B cell (primary cell): ENCODE results near the gene PRKCH. TPM values are rescaled to one million over a fixed set of nuclear protein-coding genes. Genes with fewer than 3 reads are reported as not detected.

Source experiments
- ATAC-seq: fragments of 200-7000 bp; cut with Tn5 transposase; one replicate; pipeline ENCODE4 v1.10.0; 2021; ENCODE audit warnings: low read depth, mild to moderate bottlenecking, moderate number of reproducible peaks, moderate library complexity
- CTCF ChIA-PET: fragments of 350-600 bp; sonication (Branson Sonifier 250); formaldehyde crosslinking; loops from one replicate; lab custom pipeline; 2021; ENCODE audit warnings: antibody characterized with exemption, inconsistent platforms; lab: Charles Lee
- POLR2A ChIA-PET: fragments of 350-600 bp; sonication (Branson Sonifier 250); formaldehyde crosslinking; loops from one replicate; lab custom pipeline; 2021; ENCODE audit warnings: antibody characterized with exemption; lab: Charles Lee
- DNase-seq: peaks from one replicate; pipeline ENCODE4 v3.0.0; 2013
- H2AFZ ChIP-seq: 2 replicates; pipeline ENCODE4 v1.6.1; 2012; ENCODE audit warnings: mild to moderate bottlenecking, low read depth, low read length; ENCODE audit not compliant: insufficient read depth, poor library complexity, severe bottlenecking
- H3K27ac ChIP-seq, 2 donors: 1 replicate in 1 of 2; 2 replicates in 1 of 2; pipeline ENCODE4 v1.5.1; 2012 to 2013; ENCODE audit warnings: low read length in 2 of 2, mild to moderate bottlenecking in 2 of 2, moderate library complexity in 1 of 2
- H3K27me3 ChIP-seq, 4 experiments: fragments of 200-600 bp in 1 of 4; sonication (generic) in 1 of 4; replicated peaks in 1 of 4; 1 replicate in 2 of 4; 2 replicates in 2 of 4; pipeline versions ENCODE4 v1.6.1 to v1.7.0; 2013 to 2016; ENCODE audit warnings: low read length in 3 of 4, mild to moderate bottlenecking in 2 of 4, mixed read lengths in 1 of 4, moderate library complexity in 1 of 4; ENCODE audit not compliant: insufficient read depth in 4 of 4, control insufficient read depth in 3 of 4; ENCODE audit errors: control extremely low read depth in 1 of 4
- H3K36me3 ChIP-seq, 2 experiments: replicated peaks in 1 of 2; 1 replicate in 1 of 2; 2 replicates in 1 of 2; pipeline versions ENCODE4 v1.6.1 to v1.7.1; 2013; ENCODE audit warnings: low read length in 1 of 2; ENCODE audit not compliant: insufficient read depth in 2 of 2, control insufficient read depth in 1 of 2; ENCODE audit errors: control extremely low read depth in 1 of 2, extremely low read depth in 1 of 2
- H3K4me1 ChIP-seq, 2 donors: fragments of 200-600 bp in 1 of 2; sonication (generic) in 1 of 2; 1 replicate in 1 of 2; 2 replicates in 1 of 2; pipeline versions ENCODE4 v1.5.1 to v1.6.1; 2013 to 2017; ENCODE audit warnings: low read length in 2 of 2; ENCODE audit not compliant: control insufficient read depth in 2 of 2, insufficient read depth in 2 of 2
- H3K4me2 ChIP-seq: replicated peaks from 2 replicates; pipeline ENCODE3; 2012; ENCODE audit warnings: mild to moderate bottlenecking, low read depth, low read length; ENCODE audit not compliant: poor library complexity, severe bottlenecking
- H3K4me3 ChIP-seq, 5 experiments: fragments of 200-600 bp in 1 of 5; sonication (generic) in 1 of 5; 1 replicate in 3 of 5; 2 replicates in 2 of 5; pipeline versions ENCODE4 v1.5.1 to v1.7.0; 2011 to 2016; ENCODE audit warnings: low read length in 4 of 5, mild to moderate bottlenecking in 4 of 5, low read depth in 2 of 5, control low read depth in 1 of 5, moderate library complexity in 1 of 5; ENCODE audit not compliant: insufficient read depth in 1 of 5; ENCODE audit errors: control extremely low read depth in 1 of 5, extremely low read depth in 1 of 5
- H3K79me2 ChIP-seq: fragments of 200-600 bp; sonication (generic); one replicate; pipeline ENCODE4 v1.6.0; 2016; ENCODE audit warnings: low read length; ENCODE audit not compliant: control insufficient read depth, insufficient read depth
- H3K9ac ChIP-seq: fragments of 200-600 bp; sonication (generic); 2 replicates; pipeline ENCODE4 v1.6.1; 2017; ENCODE audit warnings: mild to moderate bottlenecking, low read length, moderate library complexity
- H3K9me3 ChIP-seq, 3 donors: one replicate each; pipeline versions ENCODE4 v1.6.1 to v1.7.1; 2013; ENCODE audit warnings: low read length in 2 of 3; ENCODE audit not compliant: control insufficient read depth in 2 of 3, insufficient read depth in 1 of 3; ENCODE audit errors: control extremely low read depth in 1 of 3
- H4K20me1 ChIP-seq: 2 replicates; pipeline ENCODE4 v1.6.0; 2012; ENCODE audit warnings: mild to moderate bottlenecking, low read length; ENCODE audit not compliant: insufficient read depth, control insufficient read depth, poor library complexity, severe bottlenecking
- H3K27ac Mint-ChIP-seq: one replicate; pipeline ENCODE4 v1.8.0; 2021; ENCODE audit warnings: mixed read lengths
- H3K27me3 Mint-ChIP-seq: one replicate; pipeline ENCODE4 v1.8.0; 2021; ENCODE audit warnings: mixed read lengths
- H3K4me1 Mint-ChIP-seq: one replicate; pipeline ENCODE4 v1.8.0; 2021; ENCODE audit warnings: mixed read lengths
- H3K4me3 Mint-ChIP-seq: one replicate; pipeline ENCODE4 v1.8.0; 2021; ENCODE audit warnings: mixed read lengths
- H3K9me3 Mint-ChIP-seq: one replicate; pipeline ENCODE4 v1.8.0; 2022; ENCODE audit warnings: mixed read lengths; ENCODE audit not compliant: insufficient read depth
- EZH2 ChIP-seq: IDR thresholded peaks from 2 replicates; pipeline ENCODE4 v1.6.1; 2012; ENCODE audit warnings: borderline replicate concordance, low read depth, mild to moderate bottlenecking, moderate library complexity, low read length; ENCODE audit not compliant: insufficient read depth, poor library complexity, severe bottlenecking
- WGBS: methylation state at CpG from one replicate; pipeline ENCODE4 v1.1.5; 2013; ENCODE audit warnings: missing lambda C conversion rate; ENCODE audit not compliant: insufficient coverage; 5-methylcytosine and 5-hydroxymethylcytosine counted together
- intact Hi-C: fragments of 100-400 bp; cut with micrococcal nuclease; formaldehyde crosslinking; loops from one replicate; pipeline ENCODE4 v1.10.0; 2022
- polyA plus RNA-seq: library from polyadenylated mRNA; depleted of rRNA; stranded (reverse); fragments of >200 nt; gene quantifications from 2 replicates; pipeline ENCODE4 v1.2.3, GENCODE V29; 2012
- total RNA-seq, 2 donors: library from RNA; stranded (reverse); fragments of 120-200 nt in 1 of 2; gene quantifications; 1 replicate in 1 of 2; 2 replicates in 1 of 2; pipeline versions ENCODE4 v1.2.3 to v1.2.4, GENCODE V29; 2013 to 2022
- TF ChIP-seq, protein P1 (sequence below): fragments of 200-600 bp; IDR thresholded peaks from one replicate; pipeline ENCODE4 v1.8.0; 2022; ENCODE audit warnings: antibody characterized with exemption, mild to moderate bottlenecking

Gene PRKCH
- total and polyA plus RNA-seq, 2 donors (not counting 1 experiment from before 2014, with no cell fraction given) = 2.0 to 5.0 TPM

DNA sequence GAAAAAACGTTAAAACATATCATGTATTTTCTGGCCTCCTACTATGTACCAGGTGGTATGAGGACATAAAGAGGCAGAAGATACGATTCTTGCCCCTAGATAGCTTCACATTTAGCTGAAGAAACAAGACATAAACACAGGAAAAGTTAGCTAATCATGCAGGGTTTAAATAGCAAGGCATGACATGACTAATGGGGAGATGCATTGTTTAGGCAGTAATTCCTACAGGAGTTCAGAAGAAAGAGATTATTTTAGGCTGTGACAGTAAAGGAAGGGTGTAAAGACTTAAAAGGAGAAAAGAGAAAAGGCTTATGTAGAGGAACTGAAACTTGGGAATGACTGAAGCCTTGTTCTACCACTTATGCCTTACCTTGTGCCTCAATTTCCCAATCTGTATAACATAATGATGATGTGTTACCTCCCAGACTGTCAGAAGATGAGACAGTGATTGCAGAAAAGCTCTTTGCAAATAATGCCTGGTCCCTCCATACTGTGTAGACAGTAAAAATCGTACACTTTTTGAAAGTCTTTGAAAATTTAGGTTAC lies 44.4 kb downstream of the PRKCH start:
- Mint-ChIP-seq H3K4me1 (no peaks in the 10 kb centered on the region), H3K27me3 (no peaks in the 10 kb centered on the region), H3K27ac (no peak overlapping the region), H3K4me3 (no peak overlapping the region), H3K9me3 (no peaks in the 10 kb centered on the region)
- ATAC-seq (no peak), DNase-seq (no peak)
- POLR2A ChIA-PET = no interaction called here
- CTCF ChIA-PET = no interaction called here
- no peak overlapping the region for H3K4me3 ChIP-seq
- H3K79me2 ChIP-seq = no peaks in the 10 kb centered on the region
- WGBS = 100% methylated on average over 1 of the region's 3 CpGs
- no peak overlapping the region for H3K4me2 ChIP-seq
- H3K9me3 ChIP-seq = no peaks in the 10 kb centered on the region
- no peaks in the 10 kb centered on the region for H3K36me3 ChIP-seq
- H2AFZ ChIP-seq = no peak overlapping the region
- H3K27me3 ChIP-seq = no peaks in the 10 kb centered on the region
- H4K20me1 ChIP-seq = no peaks in the 10 kb centered on the region
- H3K27ac ChIP-seq = no peak overlapping the region
- no peaks in the 10 kb centered on the region for H3K4me1 ChIP-seq
- no peak overlapping the region for H3K9ac ChIP-seq
- TF ChIP-seq EZH2 = no peak
- TF ChIP-seq, protein P1, sequence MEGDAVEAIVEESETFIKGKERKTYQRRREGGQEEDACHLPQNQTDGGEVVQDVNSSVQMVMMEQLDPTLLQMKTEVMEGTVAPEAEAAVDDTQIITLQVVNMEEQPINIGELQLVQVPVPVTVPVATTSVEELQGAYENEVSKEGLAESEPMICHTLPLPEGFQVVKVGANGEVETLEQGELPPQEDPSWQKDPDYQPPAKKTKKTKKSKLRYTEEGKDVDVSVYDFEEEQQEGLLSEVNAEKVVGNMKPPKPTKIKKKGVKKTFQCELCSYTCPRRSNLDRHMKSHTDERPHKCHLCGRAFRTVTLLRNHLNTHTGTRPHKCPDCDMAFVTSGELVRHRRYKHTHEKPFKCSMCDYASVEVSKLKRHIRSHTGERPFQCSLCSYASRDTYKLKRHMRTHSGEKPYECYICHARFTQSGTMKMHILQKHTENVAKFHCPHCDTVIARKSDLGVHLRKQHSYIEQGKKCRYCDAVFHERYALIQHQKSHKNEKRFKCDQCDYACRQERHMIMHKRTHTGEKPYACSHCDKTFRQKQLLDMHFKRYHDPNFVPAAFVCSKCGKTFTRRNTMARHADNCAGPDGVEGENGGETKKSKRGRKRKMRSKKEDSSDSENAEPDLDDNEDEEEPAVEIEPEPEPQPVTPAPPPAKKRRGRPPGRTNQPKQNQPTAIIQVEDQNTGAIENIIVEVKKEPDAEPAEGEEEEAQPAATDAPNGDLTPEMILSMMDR = no peak
- intact Hi-C loops = no loop called here

DNA sequence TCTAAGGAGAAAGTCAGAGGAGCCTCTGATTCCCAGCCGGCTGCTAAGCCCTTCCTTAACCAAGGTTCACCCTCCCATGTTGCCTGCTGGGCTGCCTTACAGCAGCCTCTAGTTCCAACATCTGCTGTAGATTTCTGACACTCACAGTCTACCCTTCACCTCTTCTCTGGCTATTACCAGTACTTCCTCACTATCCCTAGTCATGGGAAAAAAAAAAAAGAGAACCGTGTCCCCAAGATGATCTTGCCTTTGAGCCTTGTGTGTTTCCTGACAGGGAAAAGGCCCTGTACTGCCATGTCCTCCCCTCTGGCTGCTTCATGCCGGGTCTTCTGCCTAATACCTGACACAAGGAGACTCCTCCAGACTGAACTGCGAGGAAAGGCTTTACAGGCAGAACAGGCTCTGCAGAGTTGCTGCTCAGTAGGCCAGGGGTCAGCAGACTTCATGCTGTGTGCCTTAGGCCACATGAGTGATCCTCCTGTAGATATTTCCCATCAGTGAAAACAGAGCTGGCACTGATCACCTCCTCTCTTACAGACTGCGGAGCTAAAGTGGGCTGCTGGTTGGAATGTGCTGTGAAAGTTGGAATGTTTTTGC lies 46.8 kb downstream of the PRKCH start:
- TF ChIP-seq, protein P1 = no peak
- TF ChIP-seq EZH2 = no peak
- Histone ChIP-seq H3K4me2 (no peak overlapping the region), H3K9ac (no peak overlapping the region), H3K9me3 (peaks cover 1 to 2% (median 2%) of the 10 kb centered on the region in 3 donors), H3K27me3 (no peaks in the 10 kb centered on the region), H3K27ac (no peak overlapping the region), H3K36me3 (no peaks in the 10 kb centered on the region), H3K79me2 (no peaks in the 10 kb centered on the region), H3K4me1 (no peaks in the 10 kb centered on the region), H3K4me3 (no peak overlapping the region), H4K20me1 (no peaks in the 10 kb centered on the region), H2AFZ (no peak overlapping the region)
- DNase-seq = no peak
- H3K4me1 Mint-ChIP-seq = no peaks in the 10 kb centered on the region
- CTCF ChIA-PET = no interaction called here
- H3K9me3 Mint-ChIP-seq = peaks cover 5% of the 10 kb centered on the region
- H3K27ac Mint-ChIP-seq = no peak overlapping the region
- no peak for ATAC-seq
- no peaks in the 10 kb centered on the region for H3K27me3 Mint-ChIP-seq
- H3K4me3 Mint-ChIP-seq = no peak overlapping the region
- 92% methylated on average over 2 of the region's 5 CpGs for WGBS
- POLR2A ChIA-PET = no interaction called here
- intact Hi-C loops = no loop called here
